ENCODE measurements around the gene RELN. TPM values are rescaled to one million over a fixed set of nuclear protein-coding genes. Genes with fewer than 3 reads are reported as not detected.

The RELN gene
- total RNA-seq, 1 donor from 2014 or later = not detected

DNA sequence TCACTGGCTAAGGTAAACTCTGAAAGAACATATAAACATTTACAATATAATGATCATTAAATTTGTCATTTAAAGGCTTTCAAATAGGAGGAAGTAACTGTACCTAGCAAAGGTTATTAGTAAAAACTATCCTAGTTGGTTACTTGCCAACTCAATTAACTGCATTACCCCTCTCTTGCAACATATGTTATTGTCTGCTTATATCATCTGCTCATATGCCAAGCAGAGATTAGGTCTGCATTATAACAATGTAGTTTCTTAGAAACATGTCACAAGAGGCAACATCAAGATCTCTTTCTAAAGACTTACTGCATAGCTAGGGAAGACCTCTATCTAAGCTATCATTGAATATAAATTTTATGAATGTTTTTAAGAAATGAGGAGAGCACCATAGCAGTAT lies 132.5 kb downstream of the RELN start:
- Mint-ChIP-seq H3K9me3 (ENCODE audit: low read depth) (no peaks in the 10 kb centered on the region), H3K27me3 (ENCODE audit: low read depth) (peaks cover 12% of the 10 kb centered on the region), H3K27ac (ENCODE audit: unreplicated experiment) (no peak overlapping the region), H3K4me3 (ENCODE audit: unreplicated experiment) (no peak overlapping the region), H3K36me3 (ENCODE audit: low read depth) (no peaks in the 10 kb centered on the region), H3K4me1 (ENCODE audit: low read depth) (no peaks in the 10 kb centered on the region)
- DNase-seq (ENCODE audit: low spot score) = no peak
- TF ChIP-seq, protein P1, sequence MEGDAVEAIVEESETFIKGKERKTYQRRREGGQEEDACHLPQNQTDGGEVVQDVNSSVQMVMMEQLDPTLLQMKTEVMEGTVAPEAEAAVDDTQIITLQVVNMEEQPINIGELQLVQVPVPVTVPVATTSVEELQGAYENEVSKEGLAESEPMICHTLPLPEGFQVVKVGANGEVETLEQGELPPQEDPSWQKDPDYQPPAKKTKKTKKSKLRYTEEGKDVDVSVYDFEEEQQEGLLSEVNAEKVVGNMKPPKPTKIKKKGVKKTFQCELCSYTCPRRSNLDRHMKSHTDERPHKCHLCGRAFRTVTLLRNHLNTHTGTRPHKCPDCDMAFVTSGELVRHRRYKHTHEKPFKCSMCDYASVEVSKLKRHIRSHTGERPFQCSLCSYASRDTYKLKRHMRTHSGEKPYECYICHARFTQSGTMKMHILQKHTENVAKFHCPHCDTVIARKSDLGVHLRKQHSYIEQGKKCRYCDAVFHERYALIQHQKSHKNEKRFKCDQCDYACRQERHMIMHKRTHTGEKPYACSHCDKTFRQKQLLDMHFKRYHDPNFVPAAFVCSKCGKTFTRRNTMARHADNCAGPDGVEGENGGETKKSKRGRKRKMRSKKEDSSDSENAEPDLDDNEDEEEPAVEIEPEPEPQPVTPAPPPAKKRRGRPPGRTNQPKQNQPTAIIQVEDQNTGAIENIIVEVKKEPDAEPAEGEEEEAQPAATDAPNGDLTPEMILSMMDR (IDR thresholded peaks at IDR 0.05) = no peak

DNA sequence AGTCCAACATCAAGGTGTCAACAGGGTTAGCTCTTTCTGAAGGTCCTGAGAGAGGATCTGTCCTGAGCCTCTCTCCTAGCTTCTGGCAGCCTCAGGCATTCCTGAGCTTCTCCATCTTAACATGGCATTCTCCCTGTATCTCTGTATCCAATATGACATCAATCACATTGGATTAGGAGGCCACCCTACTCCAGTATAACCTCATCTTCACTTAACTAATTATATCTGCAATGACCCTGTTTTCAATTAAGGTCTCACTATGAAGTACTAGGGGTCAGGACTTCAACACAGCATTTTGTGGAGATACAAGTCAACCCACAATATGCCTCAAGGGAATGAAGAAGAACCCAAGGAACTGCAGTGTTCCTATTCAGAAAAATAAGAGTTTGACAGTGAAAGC lies 133.8 kb downstream of the RELN start:
- no peak for DNase-seq (ENCODE audit: low spot score)
- Mint-ChIP-seq H3K27me3 (ENCODE audit: low read depth) (peaks cover 8% of the 10 kb centered on the region), H3K4me1 (ENCODE audit: low read depth) (no peaks in the 10 kb centered on the region), H3K4me3 (ENCODE audit: unreplicated experiment) (no peak overlapping the region), H3K36me3 (ENCODE audit: low read depth) (no peaks in the 10 kb centered on the region), H3K27ac (ENCODE audit: unreplicated experiment) (no peak overlapping the region), H3K9me3 (ENCODE audit: low read depth) (peaks cover 5% of the 10 kb centered on the region)
- TF ChIP-seq, protein P1 (IDR thresholded peaks at IDR 0.05) = no peak

DNA sequence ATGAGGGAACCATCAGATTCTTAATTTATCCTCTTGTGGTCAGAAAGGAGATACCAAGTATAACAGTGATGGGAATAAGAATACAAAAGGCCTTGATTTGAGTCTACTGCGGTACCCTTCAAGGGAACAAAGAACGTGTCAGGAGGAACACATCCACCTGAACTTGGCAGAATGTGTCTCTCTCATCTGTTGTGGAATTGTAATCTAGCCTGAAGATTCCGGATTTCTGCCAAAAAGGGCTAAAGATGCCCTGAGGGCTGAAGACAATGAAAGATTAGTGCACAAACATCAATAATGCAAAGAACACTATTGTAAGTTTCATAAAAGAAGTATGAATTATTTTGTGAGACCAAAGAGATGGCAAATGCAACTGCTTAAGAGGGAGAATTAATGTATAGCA lies 134.8 kb downstream of the RELN start:
- H3K4me3 Mint-ChIP-seq (ENCODE audit: unreplicated experiment) = no peak overlapping the region
- H3K4me1 Mint-ChIP-seq (ENCODE audit: low read depth) = no peaks in the 10 kb centered on the region
- peaks cover 6% of the 10 kb centered on the region for H3K9me3 Mint-ChIP-seq (ENCODE audit: low read depth)
- H3K27me3 Mint-ChIP-seq (ENCODE audit: low read depth) = peaks cover 8% of the 10 kb centered on the region
- no peak for DNase-seq (ENCODE audit: low spot score)
- no peaks in the 10 kb centered on the region for H3K36me3 Mint-ChIP-seq (ENCODE audit: low read depth)
- H3K27ac Mint-ChIP-seq (ENCODE audit: unreplicated experiment) = no peak overlapping the region
- TF ChIP-seq, protein P1 (IDR thresholded peaks at IDR 0.05) = no peak

DNA sequence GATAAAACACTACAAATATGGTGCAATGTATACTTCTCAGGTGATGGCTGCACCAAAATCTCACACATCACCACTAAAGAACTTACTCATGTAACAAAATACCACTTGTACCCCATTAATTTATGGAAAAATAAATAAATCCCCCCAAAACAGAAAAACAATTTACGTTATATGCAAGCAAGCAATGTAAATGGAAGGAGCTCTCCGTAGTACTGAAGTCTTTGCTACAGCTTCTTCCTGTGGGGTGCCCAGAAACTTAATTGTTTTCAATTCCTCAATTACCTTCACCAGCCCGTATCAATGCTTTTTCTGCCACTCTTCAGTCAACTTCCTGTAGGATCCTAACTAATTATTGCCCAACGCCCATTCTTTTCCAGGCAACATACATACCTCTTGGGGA lies 138.1 kb downstream of the RELN start:
- no peak overlapping the region for H3K27ac Mint-ChIP-seq (ENCODE audit: unreplicated experiment)
- H3K4me3 Mint-ChIP-seq (ENCODE audit: unreplicated experiment) = no peak overlapping the region
- peaks cover 13% of the 10 kb centered on the region for H3K9me3 Mint-ChIP-seq (ENCODE audit: low read depth)
- H3K4me1 Mint-ChIP-seq (ENCODE audit: low read depth) = no peaks in the 10 kb centered on the region
- H3K36me3 Mint-ChIP-seq (ENCODE audit: low read depth) = no peaks in the 10 kb centered on the region
- no peak for DNase-seq (ENCODE audit: low spot score)
- TF ChIP-seq, protein P1 (IDR thresholded peaks at IDR 0.05) = no peak
- H3K27me3 Mint-ChIP-seq (ENCODE audit: low read depth) = peaks cover 8% of the 10 kb centered on the region

DNA sequence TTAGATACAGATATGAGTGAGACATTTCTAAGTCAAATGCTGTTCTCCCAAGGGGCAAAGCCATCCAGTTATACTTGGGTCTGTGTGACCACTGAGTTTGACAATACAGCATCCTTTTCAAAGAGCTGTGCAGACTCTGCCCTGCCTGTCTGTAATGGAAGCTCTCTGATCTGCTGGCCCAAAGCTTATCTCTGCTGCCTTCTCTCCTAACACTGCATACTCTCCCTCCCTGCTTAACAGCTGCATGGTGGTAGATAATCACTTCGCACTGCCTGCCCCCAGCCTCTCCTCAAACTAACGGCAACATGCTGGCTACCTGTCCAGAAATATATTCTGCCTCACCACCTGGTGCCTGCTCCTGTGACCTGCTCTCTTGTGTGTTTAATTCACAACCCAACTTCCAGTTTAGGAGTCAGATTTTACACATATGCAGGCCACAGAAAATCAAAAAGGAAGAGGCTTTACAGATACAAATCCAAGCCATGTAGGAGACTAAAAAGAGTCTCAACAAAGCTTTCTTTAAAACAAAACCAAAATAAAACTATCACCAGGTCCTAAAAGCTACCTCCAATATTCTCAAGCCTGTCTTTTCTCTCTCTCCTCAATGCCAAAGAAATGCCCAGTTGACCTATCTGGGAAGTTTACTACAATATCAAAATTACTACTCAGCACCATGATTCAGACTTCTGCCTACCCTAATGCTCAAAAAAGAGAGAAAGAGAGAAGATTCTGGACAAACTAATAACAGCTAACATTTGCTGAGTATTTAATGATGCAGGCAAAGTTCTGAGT lies 145.6 kb downstream of the RELN start:
- no peak overlapping the region for H3K4me3 Mint-ChIP-seq (ENCODE audit: unreplicated experiment)
- no peak for DNase-seq (ENCODE audit: low spot score)
- peaks cover 11% of the 10 kb centered on the region for H3K9me3 Mint-ChIP-seq (ENCODE audit: low read depth)
- TF ChIP-seq, protein P1 (IDR thresholded peaks at IDR 0.05) = no peak
- no peak overlapping the region for H3K27ac Mint-ChIP-seq (ENCODE audit: unreplicated experiment)
- no peaks in the 10 kb centered on the region for H3K36me3 Mint-ChIP-seq (ENCODE audit: low read depth)
- no peaks in the 10 kb centered on the region for H3K4me1 Mint-ChIP-seq (ENCODE audit: low read depth)
- peaks cover 6% of the 10 kb centered on the region for H3K27me3 Mint-ChIP-seq (ENCODE audit: low read depth)

Data from chondrocyte (in vitro differentiated cells).